Measurements from ENCODE around the gene NEURL3.
"Not testable (repeated sequence)": the region's sequence is repeated elsewhere in the genome, so short reads cannot be mapped to it uniquely, and the experiment has no call there.

The NEURL3 gene

GRCh38 chr2:96505231-96505889 is at the start of gene NEURL3:
Gene NEURL3, minus strand, starts transcription at chr2:96505357. Its CDS starts 71 bp downstream, at chr2:96505286.
- DNase-seq, result no peak

GRCh38 chr2:96554293-96555145 is 49.4 kb upstream of the NEURL3 start:
- DNase-seq, result no peak

GRCh38 chr2:96553957-96554292 is 48.8 kb upstream of the NEURL3 start:
- not testable (repeated sequence) for DNase-seq

DNA sequence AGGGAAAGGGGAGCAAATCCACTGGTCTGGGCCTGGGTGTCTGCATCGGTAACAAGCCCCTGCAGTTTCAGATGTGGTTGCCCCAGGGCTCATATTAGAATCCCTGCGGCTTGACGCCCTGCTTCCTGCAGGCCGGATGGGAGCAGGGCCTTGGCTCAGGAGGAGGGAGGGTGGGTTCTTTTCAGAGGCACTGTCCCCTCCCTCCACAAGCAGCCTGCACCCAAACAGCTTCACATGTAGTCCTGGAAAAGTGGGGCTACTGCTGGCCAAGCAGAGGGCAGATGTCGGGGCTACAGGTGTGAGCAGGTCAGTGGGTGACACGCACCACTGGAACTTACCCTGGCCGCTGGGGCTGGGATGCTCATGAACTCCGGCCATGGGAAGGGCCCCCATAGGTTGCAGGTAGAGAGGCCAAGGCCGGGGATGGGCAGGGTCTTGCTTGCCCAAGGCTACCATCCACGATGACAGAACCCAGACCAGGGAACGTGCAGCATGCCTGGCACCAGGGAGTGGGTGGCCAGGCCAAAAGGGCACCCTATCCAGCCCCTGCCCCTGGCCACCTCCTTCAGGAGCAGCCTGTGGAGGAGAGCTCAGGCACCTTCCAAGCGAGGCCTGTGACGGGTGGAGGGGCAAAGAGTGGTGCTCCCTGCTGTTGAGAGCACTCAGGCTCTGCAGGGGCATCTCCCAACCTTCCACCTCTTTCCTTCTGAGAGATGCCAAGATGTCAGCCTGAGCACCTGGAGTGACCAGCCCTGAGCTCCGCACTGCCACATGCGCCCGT is 48.2 kb upstream of the NEURL3 start:
- DNase-seq, result no peak

DNA sequence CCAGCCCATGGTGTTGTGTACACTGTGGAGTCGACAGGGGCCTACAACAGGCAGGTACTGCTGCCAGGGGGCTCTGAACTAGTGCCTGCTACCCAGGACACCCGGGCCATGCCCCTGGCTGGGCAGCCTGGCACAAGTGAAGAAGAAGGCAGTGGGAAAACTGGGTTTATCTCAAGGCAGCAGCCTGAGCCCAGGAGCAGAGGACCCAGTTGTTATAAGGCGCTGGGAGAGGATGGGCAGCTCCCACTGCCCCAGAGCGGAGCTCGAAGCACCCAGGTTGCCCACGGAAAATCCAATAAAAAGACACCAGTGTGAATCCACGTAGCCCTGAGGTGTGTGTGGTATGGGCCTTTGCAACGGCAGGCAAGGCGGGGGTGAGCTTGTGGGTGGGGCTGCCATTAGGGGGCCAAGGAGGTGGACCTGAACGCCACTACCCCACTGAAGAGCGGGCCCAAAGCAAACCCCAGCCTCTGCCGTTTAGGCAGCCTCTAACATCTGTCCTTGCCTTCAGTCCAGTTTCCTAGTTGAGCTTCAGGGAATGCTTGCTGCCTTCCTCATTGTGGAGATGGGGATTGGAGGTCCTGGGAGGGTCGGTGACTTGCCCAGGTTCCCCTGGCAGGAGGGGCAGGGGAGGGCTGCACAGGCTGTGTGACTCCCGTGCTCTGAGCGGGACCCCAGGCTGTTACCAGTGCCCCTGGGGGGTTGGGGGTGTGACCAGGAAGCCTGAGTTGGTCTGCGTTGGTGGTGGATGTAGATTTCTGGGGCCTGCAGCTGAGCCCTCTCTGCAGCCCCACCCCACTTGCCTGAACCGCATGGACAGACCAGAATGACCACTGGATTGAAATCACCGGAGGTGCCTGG is 47.4 kb upstream of the NEURL3 start:
- no peak for DNase-seq

DNA sequence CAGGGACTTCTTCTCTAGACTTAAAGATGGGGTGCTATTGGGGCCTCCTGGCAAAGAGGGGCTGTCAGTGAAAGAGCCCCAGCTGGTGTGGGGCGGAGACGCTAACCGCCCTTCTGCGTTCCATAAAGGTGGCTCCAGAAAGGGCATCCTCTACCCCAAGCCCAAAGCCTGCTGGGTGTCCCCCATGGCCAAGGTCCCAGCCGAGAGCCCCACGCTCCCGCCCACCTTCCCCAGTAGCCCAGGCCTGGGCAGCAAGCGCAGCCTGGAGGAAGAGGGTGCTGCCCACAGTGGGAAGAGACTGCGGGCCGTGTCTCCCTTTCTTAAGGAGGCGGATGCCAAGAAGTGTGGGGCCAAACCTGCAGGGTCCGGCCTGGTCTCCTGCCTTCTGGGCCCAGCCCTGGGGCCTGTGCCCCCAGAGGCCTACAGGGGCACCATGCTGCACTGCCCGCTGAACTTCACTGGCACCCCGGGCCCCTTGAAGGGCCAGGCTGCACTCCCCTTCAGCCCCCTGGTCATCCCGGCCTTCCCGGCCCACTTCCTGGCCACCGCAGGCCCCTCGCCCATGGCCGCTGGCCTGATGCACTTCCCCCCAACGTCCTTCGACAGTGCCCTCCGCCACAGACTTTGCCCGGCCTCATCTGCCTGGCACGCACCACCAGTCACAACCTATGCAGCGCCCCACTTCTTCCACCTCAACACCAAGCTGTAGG is 46.6 kb upstream of the NEURL3 start:
- DNase-seq, result no peak

DNA sequence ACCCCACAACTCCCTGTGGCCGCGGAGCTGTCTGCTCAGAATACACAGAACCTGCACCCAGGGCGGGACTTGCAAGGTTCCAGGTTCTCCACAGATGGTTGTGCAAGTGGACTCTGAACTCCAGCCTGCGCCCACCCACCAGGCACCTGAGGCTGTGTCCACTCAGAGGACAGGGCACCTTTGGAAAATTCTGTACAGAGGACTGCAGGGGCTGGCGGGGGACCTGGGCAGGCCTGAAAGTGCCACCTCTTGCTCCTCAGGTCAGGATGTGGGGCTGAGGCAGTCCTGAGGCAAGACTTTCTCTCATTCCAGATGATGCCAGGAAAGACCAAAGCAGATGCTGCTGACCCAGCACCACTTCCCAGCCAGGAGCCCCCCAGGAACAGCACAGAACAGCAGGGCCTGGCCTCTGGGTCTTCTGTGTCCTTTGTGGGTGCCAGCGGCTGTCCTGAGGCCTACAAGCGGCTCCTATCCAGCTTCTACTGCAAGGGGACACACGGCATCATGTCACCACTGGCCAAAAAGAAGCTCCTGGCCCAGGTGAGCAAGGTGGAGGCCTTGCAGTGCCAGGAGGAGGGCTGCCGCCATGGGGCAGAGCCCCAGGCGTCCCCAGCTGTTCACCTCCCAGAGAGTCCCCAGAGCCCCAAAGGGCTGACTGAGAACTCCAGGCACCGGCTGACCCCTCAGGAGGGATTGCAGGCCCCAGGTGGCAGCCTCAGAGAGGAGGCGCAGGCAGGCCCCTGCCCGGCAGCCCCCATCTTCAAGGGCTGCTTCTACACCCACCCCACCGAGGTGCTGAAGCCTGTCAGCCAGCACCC is 45.8 kb upstream of the NEURL3 start:
- no peak for DNase-seq

GRCh38 chr2:96549967-96550786 is 45.0 kb upstream of the NEURL3 start:
- DNase-seq, result no peak

GRCh38 chr2:96549466-96549785 is 44.3 kb upstream of the NEURL3 start:
- no peak for DNase-seq

- DNase-seq, result no peak
Observed at GRCh38 chr2:96548558-96549465, 43.7 kb upstream of the NEURL3 start.

DNA sequence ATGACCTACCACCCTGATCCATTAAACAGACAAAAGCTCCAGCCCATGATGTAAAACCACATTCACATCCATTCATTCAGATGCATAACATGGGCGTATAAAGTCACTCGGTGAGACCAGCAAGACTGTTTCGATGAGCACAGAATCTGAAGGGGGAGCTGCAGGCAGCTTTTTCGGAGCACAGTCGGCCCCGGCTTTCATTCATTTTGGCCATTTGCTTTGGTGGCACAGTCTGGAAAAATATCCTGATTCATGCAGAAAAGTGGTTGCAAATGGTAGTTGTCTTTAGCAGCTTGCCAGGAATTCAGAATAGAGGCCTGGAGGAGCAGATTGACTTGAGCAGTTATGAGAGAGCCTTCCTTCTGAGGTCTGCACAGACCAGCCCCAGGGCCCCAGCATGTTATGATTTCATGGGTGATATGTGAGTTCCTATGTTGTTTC is 42.6 kb upstream of the NEURL3 start:
- DNase-seq, result no peak

DNA sequence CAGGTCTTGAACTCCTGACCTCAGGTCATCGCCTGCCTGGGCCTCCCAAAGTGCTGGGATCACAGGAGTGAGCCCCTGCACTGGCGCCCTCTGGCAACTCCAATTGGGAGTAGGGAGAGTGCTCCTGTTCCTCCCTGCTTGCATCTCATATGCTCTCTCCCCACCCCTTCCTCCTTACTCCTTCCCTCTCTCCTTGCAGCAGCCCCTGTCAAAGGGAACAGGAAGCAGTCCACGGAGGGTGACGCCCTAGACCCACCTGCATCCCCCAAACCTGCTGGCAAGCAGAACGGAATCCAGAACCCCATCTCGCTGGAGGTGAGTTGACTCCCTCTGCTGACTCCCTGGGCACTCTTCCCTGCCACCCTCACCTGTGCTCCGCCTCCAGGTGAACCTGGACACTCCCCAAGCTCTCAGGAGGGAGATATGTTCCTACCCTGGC is 42.1 kb upstream of the NEURL3 start:
- DNase-seq, result no peak

GRCh38 chr2:96546797-96547196 is 41.6 kb upstream of the NEURL3 start:
- no peak for DNase-seq

GRCh38 chr2:96546321-96546720 is 41.2 kb upstream of the NEURL3 start:
- DNase-seq, result no peak

DNA sequence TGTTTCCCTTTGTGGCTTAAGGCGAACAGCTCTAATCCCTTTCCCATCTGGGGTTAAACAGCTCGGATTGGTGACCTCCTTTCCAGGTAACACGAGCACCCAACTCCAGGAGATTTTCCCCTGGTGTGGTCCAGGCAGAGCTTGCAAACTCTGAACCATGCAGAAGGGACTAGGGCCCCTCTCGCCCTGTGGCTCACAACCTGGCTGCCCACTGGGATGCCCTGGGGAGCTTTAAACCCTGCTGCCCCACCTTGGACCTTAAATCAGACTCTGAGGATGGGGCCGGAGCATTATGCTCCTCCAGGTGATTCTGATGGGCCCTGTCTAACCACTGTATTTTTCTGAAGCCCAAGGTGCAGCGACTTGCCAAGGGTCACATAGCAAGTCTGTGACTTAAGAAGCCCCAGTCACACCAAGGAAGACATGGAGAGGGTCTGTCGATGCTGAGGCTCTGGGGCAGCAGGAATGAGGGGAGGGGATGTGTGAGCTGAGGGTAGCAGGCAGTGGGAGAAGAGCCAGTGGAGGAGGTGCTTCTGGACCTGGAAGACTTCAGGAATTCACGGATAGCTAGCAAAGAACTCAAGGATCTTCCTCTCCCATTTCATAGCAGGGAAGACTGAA is 37.3 kb upstream of the NEURL3 start:
- no peak for DNase-seq

- no peak for DNase-seq
Observed at GRCh38 chr2:96541398-96542152, 36.4 kb upstream of the NEURL3 start.

GRCh38 chr2:96540136-96540535 is 35.0 kb upstream of the NEURL3 start:
- DNase-seq, result no peak
